Measurements from ENCODE around the gene MRPL24.

MRPL24 gene

DNA sequence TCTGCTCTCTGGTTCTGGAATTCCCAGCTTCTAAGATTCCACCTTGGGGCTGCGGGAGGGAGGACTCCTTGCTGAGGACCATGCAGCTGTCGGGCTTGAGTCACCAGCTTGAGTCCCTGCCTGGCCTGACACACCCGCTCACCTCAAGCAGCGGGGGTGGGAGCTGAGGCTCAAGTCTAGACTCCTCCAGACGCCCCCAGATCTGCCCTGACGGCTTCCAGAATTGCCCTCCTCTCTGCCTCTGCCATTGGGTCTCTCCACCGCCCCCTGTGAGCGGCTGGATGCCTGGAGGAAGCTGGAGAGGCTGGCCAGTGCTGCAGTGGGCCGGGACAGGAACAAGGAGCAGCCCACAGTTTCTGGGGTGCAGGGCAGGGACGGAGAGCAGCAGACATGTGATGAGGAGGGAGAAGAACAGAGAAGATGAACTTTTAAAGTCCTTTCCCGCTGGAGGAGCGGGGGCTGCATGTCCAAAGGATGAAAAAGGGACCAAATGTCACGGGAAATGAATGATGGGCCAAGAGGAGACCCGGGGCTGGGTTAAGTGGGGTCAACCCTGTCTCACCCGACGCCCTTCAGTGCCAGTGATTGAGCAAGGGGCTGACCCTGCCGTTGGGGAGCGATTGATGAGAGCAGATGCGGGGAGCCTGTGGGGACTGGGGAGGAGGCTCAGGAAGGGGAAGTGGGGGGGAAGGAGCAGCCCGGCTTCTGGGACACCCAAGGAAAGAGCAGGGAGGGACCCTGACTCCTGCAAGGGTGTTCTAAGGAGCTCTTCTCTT lies 49.0 kb downstream of the MRPL24 start:
- H3K27ac ChIP-seq (replicated peaks) = no peak overlapping the region
- peak in 1 of 2 experiments; percentile 5 for DNase-seq (ENCODE audit: low read depth in 1 of 2, low spot score in 1 of 2)

DNA sequence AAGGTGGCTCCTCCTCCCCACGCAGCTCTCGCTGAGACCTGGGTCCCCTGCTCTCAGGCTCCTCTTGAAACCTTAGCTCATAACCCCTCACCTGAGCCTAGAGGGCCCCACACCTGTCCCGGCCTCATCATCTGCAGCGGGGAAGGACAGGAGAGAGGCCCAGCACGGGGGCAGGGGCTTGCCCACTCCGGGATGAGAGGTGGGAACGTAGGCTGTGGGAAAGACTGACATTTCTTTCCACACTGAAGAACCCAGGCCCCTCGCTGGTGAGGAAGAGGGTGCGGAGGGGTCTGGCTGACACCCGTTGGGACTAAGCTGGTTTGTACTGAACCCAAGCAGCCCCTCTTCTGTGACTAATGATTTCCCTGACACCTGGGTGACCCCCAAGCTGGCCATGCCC lies 49.7 kb downstream of the MRPL24 start:
- peaks cover 51% of the 10 kb centered on the region for H3K27me3 ChIP-seq (ENCODE audit: insufficient read depth, poor library complexity, severe bottlenecking)
- no peak overlapping the region for H3K27ac ChIP-seq (replicated peaks)
- TF ChIP-seq POLR2AphosphoS5 (IDR thresholded peaks at IDR 0.05; ENCODE audit: low read depth) (no peak), GABPA (IDR thresholded peaks at IDR 0.05; ENCODE audit: low read depth) (no peak), SPI1 (IDR thresholded peaks at IDR 0.05; ENCODE audit: borderline replicate concordance, low read depth) (no peak)
- TF ChIP-seq, protein P1, sequence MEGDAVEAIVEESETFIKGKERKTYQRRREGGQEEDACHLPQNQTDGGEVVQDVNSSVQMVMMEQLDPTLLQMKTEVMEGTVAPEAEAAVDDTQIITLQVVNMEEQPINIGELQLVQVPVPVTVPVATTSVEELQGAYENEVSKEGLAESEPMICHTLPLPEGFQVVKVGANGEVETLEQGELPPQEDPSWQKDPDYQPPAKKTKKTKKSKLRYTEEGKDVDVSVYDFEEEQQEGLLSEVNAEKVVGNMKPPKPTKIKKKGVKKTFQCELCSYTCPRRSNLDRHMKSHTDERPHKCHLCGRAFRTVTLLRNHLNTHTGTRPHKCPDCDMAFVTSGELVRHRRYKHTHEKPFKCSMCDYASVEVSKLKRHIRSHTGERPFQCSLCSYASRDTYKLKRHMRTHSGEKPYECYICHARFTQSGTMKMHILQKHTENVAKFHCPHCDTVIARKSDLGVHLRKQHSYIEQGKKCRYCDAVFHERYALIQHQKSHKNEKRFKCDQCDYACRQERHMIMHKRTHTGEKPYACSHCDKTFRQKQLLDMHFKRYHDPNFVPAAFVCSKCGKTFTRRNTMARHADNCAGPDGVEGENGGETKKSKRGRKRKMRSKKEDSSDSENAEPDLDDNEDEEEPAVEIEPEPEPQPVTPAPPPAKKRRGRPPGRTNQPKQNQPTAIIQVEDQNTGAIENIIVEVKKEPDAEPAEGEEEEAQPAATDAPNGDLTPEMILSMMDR (IDR thresholded peaks at IDR 0.05; ENCODE audit: insufficient read depth, low read length) = no peak
- TF ChIP-seq, protein P2, sequence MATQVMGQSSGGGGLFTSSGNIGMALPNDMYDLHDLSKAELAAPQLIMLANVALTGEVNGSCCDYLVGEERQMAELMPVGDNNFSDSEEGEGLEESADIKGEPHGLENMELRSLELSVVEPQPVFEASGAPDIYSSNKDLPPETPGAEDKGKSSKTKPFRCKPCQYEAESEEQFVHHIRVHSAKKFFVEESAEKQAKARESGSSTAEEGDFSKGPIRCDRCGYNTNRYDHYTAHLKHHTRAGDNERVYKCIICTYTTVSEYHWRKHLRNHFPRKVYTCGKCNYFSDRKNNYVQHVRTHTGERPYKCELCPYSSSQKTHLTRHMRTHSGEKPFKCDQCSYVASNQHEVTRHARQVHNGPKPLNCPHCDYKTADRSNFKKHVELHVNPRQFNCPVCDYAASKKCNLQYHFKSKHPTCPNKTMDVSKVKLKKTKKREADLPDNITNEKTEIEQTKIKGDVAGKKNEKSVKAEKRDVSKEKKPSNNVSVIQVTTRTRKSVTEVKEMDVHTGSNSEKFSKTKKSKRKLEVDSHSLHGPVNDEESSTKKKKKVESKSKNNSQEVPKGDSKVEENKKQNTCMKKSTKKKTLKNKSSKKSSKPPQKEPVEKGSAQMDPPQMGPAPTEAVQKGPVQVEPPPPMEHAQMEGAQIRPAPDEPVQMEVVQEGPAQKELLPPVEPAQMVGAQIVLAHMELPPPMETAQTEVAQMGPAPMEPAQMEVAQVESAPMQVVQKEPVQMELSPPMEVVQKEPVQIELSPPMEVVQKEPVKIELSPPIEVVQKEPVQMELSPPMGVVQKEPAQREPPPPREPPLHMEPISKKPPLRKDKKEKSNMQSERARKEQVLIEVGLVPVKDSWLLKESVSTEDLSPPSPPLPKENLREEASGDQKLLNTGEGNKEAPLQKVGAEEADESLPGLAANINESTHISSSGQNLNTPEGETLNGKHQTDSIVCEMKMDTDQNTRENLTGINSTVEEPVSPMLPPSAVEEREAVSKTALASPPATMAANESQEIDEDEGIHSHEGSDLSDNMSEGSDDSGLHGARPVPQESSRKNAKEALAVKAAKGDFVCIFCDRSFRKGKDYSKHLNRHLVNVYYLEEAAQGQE (IDR thresholded peaks at IDR 0.05; ENCODE audit: insufficient replicate concordance, low read depth) = no peak
- no peak for DNase-seq (ENCODE audit: low read depth in 1 of 2, low spot score in 1 of 2)
- no peak overlapping the region for H3K4me3 ChIP-seq (replicated peaks; ENCODE audit: insufficient read depth, low read length)

More for the DNA sequence above, 49.0 kb downstream of the MRPL24 start:
- H3K27me3 ChIP-seq (ENCODE audit: insufficient read depth, poor library complexity, severe bottlenecking) = peaks cover 49% of the 10 kb centered on the region
- H3K4me3 ChIP-seq (replicated peaks; ENCODE audit: insufficient read depth, low read length) = no peak overlapping the region
- TF ChIP-seq, protein P1 (IDR thresholded peaks at IDR 0.05; ENCODE audit: insufficient read depth, low read length) = no peak
- TF ChIP-seq GABPA (IDR thresholded peaks at IDR 0.05; ENCODE audit: low read depth) (no peak), SPI1 (IDR thresholded peaks at IDR 0.05; ENCODE audit: borderline replicate concordance, low read depth) (peak; percentile 65)

DNA sequence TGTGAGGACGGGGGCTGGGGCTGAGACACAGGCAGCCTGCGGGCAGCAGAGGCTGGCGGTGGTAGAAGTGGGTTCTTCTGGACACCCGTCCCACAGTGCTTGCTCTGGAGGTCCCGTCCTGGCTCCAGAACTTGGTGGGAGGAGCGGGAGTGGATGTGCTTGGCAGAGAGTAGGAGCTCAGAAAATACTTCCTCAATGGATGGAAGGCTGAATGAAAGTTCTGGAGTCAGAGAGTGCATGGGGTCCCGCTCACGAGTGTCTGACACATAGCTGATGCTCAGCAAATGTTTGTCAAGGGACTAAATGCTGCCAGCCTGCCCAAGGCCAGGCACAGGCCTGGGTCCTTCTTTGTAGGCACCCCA lies 50.2 kb downstream of the MRPL24 start:
- TF ChIP-seq, protein P1 (IDR thresholded peaks at IDR 0.05; ENCODE audit: insufficient read depth, low read length) = no peak
- TF ChIP-seq GABPA (IDR thresholded peaks at IDR 0.05; ENCODE audit: low read depth) (no peak), SPI1 (IDR thresholded peaks at IDR 0.05; ENCODE audit: borderline replicate concordance, low read depth) (no peak), POLR2AphosphoS5 (IDR thresholded peaks at IDR 0.05; ENCODE audit: low read depth) (no peak)
- TF ChIP-seq, protein P2 (IDR thresholded peaks at IDR 0.05; ENCODE audit: insufficient replicate concordance, low read depth) = no peak
- H3K27ac ChIP-seq (replicated peaks) = no peak overlapping the region
- peaks cover 56% of the 10 kb centered on the region for H3K27me3 ChIP-seq (ENCODE audit: insufficient read depth, poor library complexity, severe bottlenecking)
- no peak overlapping the region for H3K4me3 ChIP-seq (replicated peaks; ENCODE audit: insufficient read depth, low read length)
- no peak for DNase-seq (ENCODE audit: low read depth in 1 of 2, low spot score in 1 of 2)

All from HL-60 (cell line).